Fibroblast of upper back skin (primary cell): Measurements from ENCODE around the gene PDZD8.
A peak's percentile ranks its signal among the peaks of the same experiment; 100 is the strongest.
"Not testable (repeated sequence)": the region's sequence is repeated elsewhere in the genome, so short reads cannot be mapped to it uniquely, and the experiment has no call there.

Source experiments
- DNase-seq: peaks from one replicate; pipeline ENCODE4 v3.0.0-alpha.2; 2013

The PDZD8 gene

GRCh38 chr10:117342641-117343040 is 32.6 kb downstream of the PDZD8 start:
- DNase-seq: peak; percentile 95

GRCh38 chr10:117341061-117341460 is 34.2 kb downstream of the PDZD8 start:
- DNase-seq: no peak

GRCh38 chr10:117339979-117340378 is 35.3 kb downstream of the PDZD8 start:
- DNase-seq: no peak

GRCh38 chr10:117339578-117339977 is 35.7 kb downstream of the PDZD8 start:
- peak; percentile 49 for DNase-seq

GRCh38 chr10:117334926-117335325 is 40.3 kb downstream of the PDZD8 start:
- peak; percentile 18 for DNase-seq

- DNase-seq: peak; percentile 29
Measured at GRCh38 chr10:117334066-117334465, 41.2 kb downstream of the PDZD8 start.

GRCh38 chr10:117327262-117327661 is 48.0 kb downstream of the PDZD8 start:
- no peak for DNase-seq

- no peak for DNase-seq
Measured at GRCh38 chr10:117324367-117324766, 50.9 kb downstream of the PDZD8 start.

GRCh38 chr10:117322260-117322659 is 53.0 kb downstream of the PDZD8 start:
- DNase-seq: no peak

GRCh38 chr10:117320050-117320665 is 55.1 kb downstream of the PDZD8 start:
- peak; percentile 22 for DNase-seq

- DNase-seq: no peak
Measured at GRCh38 chr10:117318909-117319308, 56.3 kb downstream of the PDZD8 start.

- DNase-seq: no peak
Measured at GRCh38 chr10:117316701-117317100, 58.5 kb downstream of the PDZD8 start.

GRCh38 chr10:117313641-117314040 is 61.6 kb downstream of the PDZD8 start:
- DNase-seq: no peak

- DNase-seq: no peak
Measured at GRCh38 chr10:117312430-117312829, 62.8 kb downstream of the PDZD8 start.

GRCh38 chr10:117311261-117311660 is 64.0 kb downstream of the PDZD8 start:
- DNase-seq: no peak

GRCh38 chr10:117306674-117307073 is 68.6 kb downstream of the PDZD8 start:
- DNase-seq: no peak

GRCh38 chr10:117303451-117303850 is 71.8 kb downstream of the PDZD8 start:
- not testable (repeated sequence) for DNase-seq

GRCh38 chr10:117300671-117301070 is 74.6 kb downstream of the PDZD8 start:
- no peak for DNase-seq

- DNase-seq: no peak
Measured at GRCh38 chr10:117299435-117299834, 75.8 kb downstream of the PDZD8 start.

- DNase-seq: no peak
Measured at GRCh38 chr10:117298219-117298618, 77.0 kb downstream of the PDZD8 start.

- no peak for DNase-seq
Measured at GRCh38 chr10:117294735-117295134, 80.5 kb downstream of the PDZD8 start.

GRCh38 chr10:117294039-117294645 is 81.1 kb downstream of the PDZD8 start:
- DNase-seq: no peak

- DNase-seq: not testable (repeated sequence)
Measured at GRCh38 chr10:117290872-117291271, 84.4 kb downstream of the PDZD8 start.

- no peak for DNase-seq
Measured at GRCh38 chr10:117284716-117285494, 90.3 kb downstream of the PDZD8 start.
